Natural killer cell (primary cell): ENCODE data around the gene P2RY6. TPM values are rescaled to one million over a fixed set of nuclear protein-coding genes. Genes with fewer than 3 reads are reported as not detected.
"Not testable (repeated sequence)": the region's sequence is repeated elsewhere in the genome, so short reads cannot be mapped to it uniquely, and the experiment has no call there.

ENCODE experiments used
- ATAC-seq, 3 donors: fragments of 150-1000 bp in 2 of 3; fragments of 200-7000 bp in 1 of 3; cut with Tn5 transposase; 1 replicate in 1 of 3; 2 replicates in 2 of 3; pipeline ENCODE4 v1.10.0; 2021; ENCODE audit warnings: mild to moderate bottlenecking in 2 of 3, moderate library complexity in 2 of 3
- DNase-seq, 2 donors: peaks; one replicate each; pipeline versions ENCODE4 v3.0.0 to v3.0.0-alpha.2; 2013 to 2021; ENCODE audit warnings: mixed read lengths in 1 of 2
- H3K27ac ChIP-seq: one replicate; pipeline ENCODE4 v1.5.1; 2013; ENCODE audit warnings: mild to moderate bottlenecking, low read length
- H3K27me3 ChIP-seq: one replicate; pipeline ENCODE4 v1.6.1; 2013; ENCODE audit warnings: low read length; ENCODE audit not compliant: control insufficient read depth, insufficient read depth
- H3K36me3 ChIP-seq: one replicate; pipeline ENCODE4 v1.6.1; 2013; ENCODE audit warnings: low read length; ENCODE audit not compliant: control insufficient read depth, insufficient read depth
- H3K4me1 ChIP-seq: one replicate; pipeline ENCODE4 v1.6.1; 2013; ENCODE audit warnings: low read length; ENCODE audit not compliant: control insufficient read depth, insufficient read depth
- H3K4me3 ChIP-seq: one replicate; pipeline ENCODE4 v1.5.1; 2013; ENCODE audit warnings: low read length
- H3K9me3 ChIP-seq: one replicate; pipeline ENCODE4 v1.6.1; 2013; ENCODE audit warnings: low read length; ENCODE audit not compliant: control insufficient read depth, insufficient read depth
- H3K27ac Mint-ChIP-seq, 2 donors: one replicate each; pipeline ENCODE4 v1.8.0; 2022; ENCODE audit warnings: mild to moderate bottlenecking in 2 of 2, mixed read lengths in 2 of 2, moderate library complexity in 1 of 2
- H3K27me3 Mint-ChIP-seq, 2 donors: one replicate each; pipeline ENCODE4 v1.8.0; 2022; ENCODE audit warnings: low read depth in 2 of 2, mixed read lengths in 2 of 2
- H3K36me3 Mint-ChIP-seq: one replicate; pipeline ENCODE4 v1.8.0; 2022; ENCODE audit warnings: mixed read lengths
- H3K4me1 Mint-ChIP-seq, 2 donors: one replicate each; pipeline ENCODE4 v1.8.0; 2022; ENCODE audit warnings: mixed read lengths in 2 of 2
- H3K4me3 Mint-ChIP-seq: one replicate; pipeline ENCODE4 v1.8.0; 2022; ENCODE audit warnings: mild to moderate bottlenecking, moderate library complexity, mixed read lengths
- H3K9me3 Mint-ChIP-seq, 2 donors: one replicate each; pipeline ENCODE4 v1.8.0; 2022; ENCODE audit warnings: mixed read lengths in 2 of 2
- WGBS: methylation state at CpG from one replicate; pipeline ENCODE4 v1.1.7; 2013; ENCODE audit warnings: missing lambda C conversion rate; ENCODE audit not compliant: insufficient coverage; 5-methylcytosine and 5-hydroxymethylcytosine counted together
- intact Hi-C: fragments of 100-400 bp; cut with micrococcal nuclease; formaldehyde crosslinking; loops from one replicate; pipeline ENCODE4 v1.14.2; 2022
- total RNA-seq, 4 donors: library from RNA; stranded (reverse); fragments of 120-200 nt in 1 of 4; gene quantifications; one replicate each; pipeline versions ENCODE4 v1.2.3 to v1.2.4, GENCODE V29; 2013 to 2022
- TF ChIP-seq, protein P1 (sequence below): fragments of 200-600 bp; IDR thresholded peaks from one replicate; pipeline ENCODE4 v1.8.0; 2022; ENCODE audit warnings: antibody characterized with exemption

The P2RY6 gene
- total RNA-seq, 3 donors from 2014 or later (not counting 1 experiment from before 2014, with no cell fraction given), result 0.24 to 0.40 TPM; not detected in 1

DNA sequence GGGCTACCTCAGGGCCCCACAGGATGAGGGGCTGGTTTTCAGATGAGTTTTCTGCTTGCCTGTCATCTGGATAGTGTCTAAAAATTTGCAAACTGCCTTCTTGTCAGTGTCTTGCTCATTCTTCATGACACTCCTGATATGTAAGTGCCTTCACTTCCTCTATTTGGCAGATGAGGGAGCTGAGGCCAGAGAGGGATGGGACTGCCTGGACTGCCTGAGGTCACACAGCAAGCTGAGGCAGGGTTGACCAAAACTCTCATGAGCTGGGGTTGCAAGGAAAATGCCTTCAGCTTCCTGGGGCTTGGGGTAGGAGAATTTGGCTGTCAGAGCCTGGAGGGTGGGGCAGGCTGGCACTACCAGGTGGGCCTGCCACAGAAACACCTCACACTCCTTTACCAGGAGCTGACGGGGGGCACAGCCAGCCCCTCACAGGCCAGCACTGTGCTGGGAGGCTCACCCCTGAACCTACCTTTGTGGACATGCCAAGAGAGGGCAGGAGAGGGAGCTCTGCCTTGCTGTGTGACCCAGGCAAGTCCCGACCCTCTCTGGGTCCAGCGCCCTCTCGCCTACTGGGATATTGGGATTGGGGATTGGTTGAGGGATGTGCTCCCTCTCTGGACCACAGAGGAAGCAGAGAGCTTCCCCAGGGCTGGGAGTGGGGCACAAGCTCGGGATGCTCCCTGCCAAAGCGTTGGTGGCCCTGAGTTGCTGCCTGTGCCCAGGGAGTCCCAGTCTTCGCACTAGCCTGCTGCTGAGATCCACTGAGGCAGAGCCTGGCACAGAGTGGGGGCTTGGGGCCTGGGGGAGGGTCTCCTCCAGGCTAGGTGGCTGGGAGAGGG, 1.9 kb upstream of the P2RY6 start:
- H3K4me1 ChIP-seq, result peaks cover 14% of the 10 kb centered on the region
- Mint-ChIP-seq H3K9me3 (no peaks in the 10 kb centered on the region), H3K27ac (no peak overlapping the region), H3K4me3 (no peak overlapping the region), H3K27me3 (peaks cover 13 to 16% of the 10 kb centered on the region in 2 donors), H3K36me3 (no peaks in the 10 kb centered on the region), H3K4me1 (no peaks in the 10 kb centered on the region)
- no peak overlapping the region for H3K4me3 ChIP-seq
- DNase-seq (no peak), ATAC-seq (no peak)
- H3K9me3 ChIP-seq, result no peaks in the 10 kb centered on the region
- no peaks in the 10 kb centered on the region for H3K27me3 ChIP-seq
- TF ChIP-seq, protein P1, sequence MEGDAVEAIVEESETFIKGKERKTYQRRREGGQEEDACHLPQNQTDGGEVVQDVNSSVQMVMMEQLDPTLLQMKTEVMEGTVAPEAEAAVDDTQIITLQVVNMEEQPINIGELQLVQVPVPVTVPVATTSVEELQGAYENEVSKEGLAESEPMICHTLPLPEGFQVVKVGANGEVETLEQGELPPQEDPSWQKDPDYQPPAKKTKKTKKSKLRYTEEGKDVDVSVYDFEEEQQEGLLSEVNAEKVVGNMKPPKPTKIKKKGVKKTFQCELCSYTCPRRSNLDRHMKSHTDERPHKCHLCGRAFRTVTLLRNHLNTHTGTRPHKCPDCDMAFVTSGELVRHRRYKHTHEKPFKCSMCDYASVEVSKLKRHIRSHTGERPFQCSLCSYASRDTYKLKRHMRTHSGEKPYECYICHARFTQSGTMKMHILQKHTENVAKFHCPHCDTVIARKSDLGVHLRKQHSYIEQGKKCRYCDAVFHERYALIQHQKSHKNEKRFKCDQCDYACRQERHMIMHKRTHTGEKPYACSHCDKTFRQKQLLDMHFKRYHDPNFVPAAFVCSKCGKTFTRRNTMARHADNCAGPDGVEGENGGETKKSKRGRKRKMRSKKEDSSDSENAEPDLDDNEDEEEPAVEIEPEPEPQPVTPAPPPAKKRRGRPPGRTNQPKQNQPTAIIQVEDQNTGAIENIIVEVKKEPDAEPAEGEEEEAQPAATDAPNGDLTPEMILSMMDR, result no peak
- no peak overlapping the region for H3K27ac ChIP-seq
- intact Hi-C loops, result no loop called here
- no peaks in the 10 kb centered on the region for H3K36me3 ChIP-seq
- WGBS, result 89% methylated on average over 7 of the region's 7 CpGs

GRCh38 chr11:73270855-73271477, 1.2 kb upstream of the P2RY6 start:
- Mint-ChIP-seq H3K27me3 (peaks cover 5 to 13% of the 10 kb centered on the region in 2 donors), H3K9me3 (no peaks in the 10 kb centered on the region), H3K4me3 (no peak overlapping the region), H3K4me1 (no peaks in the 10 kb centered on the region), H3K36me3 (no peaks in the 10 kb centered on the region), H3K27ac (no peak overlapping the region)
- ATAC-seq (no peak), DNase-seq (no peak)
- no peaks in the 10 kb centered on the region for H3K27me3 ChIP-seq
- H3K27ac ChIP-seq, result no peak overlapping the region
- intact Hi-C loops, result no loop called here
- H3K36me3 ChIP-seq, result no peaks in the 10 kb centered on the region
- no peak overlapping the region for H3K4me3 ChIP-seq
- WGBS, result 88% methylated on average over 18 of the region's 18 CpGs
- H3K4me1 ChIP-seq, result peaks cover 14% of the 10 kb centered on the region
- no peaks in the 10 kb centered on the region for H3K9me3 ChIP-seq
- TF ChIP-seq, protein P1, result no peak

DNA sequence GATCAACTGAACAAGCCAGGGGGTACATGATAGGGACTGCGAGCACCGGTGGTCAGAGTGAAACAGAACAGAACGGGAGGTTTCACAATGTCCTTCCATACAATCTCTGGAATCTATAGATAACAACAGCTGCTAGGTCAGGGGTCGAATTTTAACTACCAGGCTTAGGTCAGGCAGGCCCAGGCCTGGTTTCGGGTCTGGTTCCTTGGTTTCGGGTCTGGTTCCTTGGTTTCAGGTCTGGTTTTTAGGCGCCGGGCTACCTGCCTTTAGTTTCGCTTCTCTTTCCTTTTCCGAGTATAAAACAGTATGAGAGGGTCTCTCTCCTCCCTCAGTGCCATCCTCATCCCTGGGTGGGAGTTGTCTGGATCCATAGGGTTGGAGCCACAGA, 666 bp upstream of the P2RY6 start:
- H3K36me3 Mint-ChIP-seq, H3K27ac Mint-ChIP-seq, DNase-seq, H3K4me3 ChIP-seq, H3K27me3 ChIP-seq, H3K36me3 ChIP-seq, intact Hi-C loops, H3K4me3 Mint-ChIP-seq, H3K27ac ChIP-seq, H3K9me3 ChIP-seq, H3K27me3 Mint-ChIP-seq, H3K4me1 Mint-ChIP-seq, ATAC-seq, H3K9me3 Mint-ChIP-seq: not testable (repeated sequence)
- WGBS, result 83% methylated on average over 9 of the region's 10 CpGs
- peaks cover 14% of the 10 kb centered on the region for H3K4me1 ChIP-seq

DNA sequence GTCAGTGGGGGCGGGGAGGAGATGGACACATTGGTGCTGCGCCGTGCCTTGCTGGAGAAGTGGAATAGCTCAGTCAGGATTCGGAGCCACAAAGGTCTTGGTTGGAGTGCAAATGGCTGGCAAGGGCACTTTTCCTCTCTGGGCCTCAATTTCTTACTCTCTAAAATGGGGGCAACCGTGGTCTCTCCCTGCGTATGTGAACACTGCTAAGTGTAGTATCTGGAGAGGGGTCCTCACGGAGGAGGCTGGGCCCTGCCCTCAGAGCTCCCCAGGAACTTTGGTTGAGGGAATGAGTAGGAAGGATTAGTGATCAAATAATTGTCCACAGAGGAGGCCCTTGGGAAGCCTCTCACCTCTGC, 521 bp downstream of the P2RY6 start:
- H3K4me3 Mint-ChIP-seq, result no peak overlapping the region
- TF ChIP-seq, protein P1, result no peak
- no peaks in the 10 kb centered on the region for H3K9me3 ChIP-seq
- H3K27me3 Mint-ChIP-seq, result peaks cover 0 to 3% of the 10 kb centered on the region in 2 donors
- no peaks in the 10 kb centered on the region for H3K27me3 ChIP-seq
- no peaks in the 10 kb centered on the region for H3K4me1 Mint-ChIP-seq
- 97% methylated on average over 6 of the region's 7 CpGs for WGBS
- peaks cover 14% of the 10 kb centered on the region for H3K4me1 ChIP-seq
- no peaks in the 10 kb centered on the region for H3K36me3 Mint-ChIP-seq
- no peak for ATAC-seq
- no peaks in the 10 kb centered on the region for H3K36me3 ChIP-seq
- DNase-seq, result no peak
- no peak overlapping the region for H3K27ac Mint-ChIP-seq
- no peaks in the 10 kb centered on the region for H3K9me3 Mint-ChIP-seq
- intact Hi-C loops, result no loop called here
- H3K27ac ChIP-seq, result no peak overlapping the region
- H3K4me3 ChIP-seq, result no peak overlapping the region
